ENCODE results near the gene GTF2A1L.
"Not testable (repeated sequence)": the region's sequence is repeated elsewhere in the genome, so short reads cannot be mapped to it uniquely, and the experiment has no call there.

The GTF2A1L gene

DNA sequence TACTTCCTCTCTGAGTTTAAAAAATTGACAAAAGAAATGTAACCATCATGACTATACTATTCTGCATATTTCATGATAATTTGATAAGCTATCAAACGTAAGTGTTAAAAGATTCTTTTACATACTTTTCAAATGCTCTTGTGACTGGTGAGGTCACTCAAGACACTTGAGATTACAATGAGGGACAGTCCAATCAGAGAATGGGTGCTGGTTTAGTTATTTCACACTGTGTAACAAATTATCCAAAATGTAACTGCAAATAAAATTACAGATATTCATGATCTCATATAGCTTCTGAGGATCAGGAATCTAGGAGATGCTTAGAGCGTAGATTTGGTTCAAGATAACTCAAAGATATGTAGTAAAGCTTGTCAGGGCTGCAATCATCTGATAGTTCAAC lies 4.4 kb upstream of the GTF2A1L start:
- DNase-seq: no peak

DNA sequence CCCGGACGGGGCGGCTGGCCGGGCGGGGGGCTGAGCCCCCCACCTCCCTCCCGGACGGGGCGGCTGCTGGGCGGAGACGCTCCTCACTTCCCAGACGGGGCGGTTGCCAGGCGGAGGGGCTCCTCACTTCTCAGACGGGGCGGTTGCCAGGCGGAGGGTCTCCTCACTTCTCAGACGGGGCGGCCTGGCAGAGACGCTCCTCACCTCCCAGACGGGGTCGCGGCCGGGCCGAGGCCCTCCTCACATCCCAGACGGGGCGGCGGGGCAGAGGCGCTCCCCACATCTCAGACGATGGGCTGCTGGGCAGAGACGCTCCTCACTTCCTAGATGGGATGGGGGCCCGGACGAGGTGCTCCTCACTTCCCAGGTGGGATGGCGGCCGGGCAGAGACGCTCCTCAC lies 3.1 kb upstream of the GTF2A1L start:
- not testable (repeated sequence) for DNase-seq

DNA sequence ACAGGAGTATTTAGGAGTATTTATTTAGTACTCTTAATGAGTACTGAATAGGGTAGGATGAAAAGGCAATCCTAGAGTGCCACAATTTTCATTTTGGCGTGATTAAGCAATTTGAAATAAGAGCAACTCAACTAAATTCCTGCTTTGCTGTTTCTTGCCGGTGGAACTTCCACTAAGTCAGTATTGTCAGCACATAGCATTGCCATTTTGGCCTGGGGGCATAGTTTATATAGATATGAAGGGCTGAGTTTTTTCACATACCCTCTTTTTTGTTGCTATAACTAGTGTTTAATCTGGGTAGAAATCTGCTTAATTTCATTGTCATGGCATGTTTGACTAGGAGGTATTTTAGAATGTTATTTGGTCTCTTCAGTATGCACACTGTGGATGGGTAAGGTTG lies 1.9 kb downstream of the GTF2A1L start:
- DNase-seq: no peak

DNA sequence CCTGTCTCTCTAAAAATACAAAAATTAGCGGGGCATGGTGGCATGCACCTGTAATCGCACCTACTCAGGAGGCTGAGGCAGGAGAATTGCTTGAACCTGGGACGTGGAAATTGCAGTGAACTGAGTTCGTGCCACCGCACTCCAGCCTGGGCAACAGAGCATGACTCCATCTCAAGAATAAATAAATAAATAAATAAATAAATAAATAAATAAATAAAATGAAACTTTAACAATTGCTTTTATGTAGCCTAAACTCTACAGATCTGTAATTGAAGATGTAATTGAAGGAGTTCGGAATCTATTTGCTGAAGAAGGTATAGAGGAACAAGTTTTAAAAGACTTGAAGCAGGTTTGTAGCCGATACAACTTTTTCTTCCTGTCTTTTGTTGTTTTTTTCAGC lies 2.9 kb downstream of the GTF2A1L start:
- DNase-seq: no peak

DNA sequence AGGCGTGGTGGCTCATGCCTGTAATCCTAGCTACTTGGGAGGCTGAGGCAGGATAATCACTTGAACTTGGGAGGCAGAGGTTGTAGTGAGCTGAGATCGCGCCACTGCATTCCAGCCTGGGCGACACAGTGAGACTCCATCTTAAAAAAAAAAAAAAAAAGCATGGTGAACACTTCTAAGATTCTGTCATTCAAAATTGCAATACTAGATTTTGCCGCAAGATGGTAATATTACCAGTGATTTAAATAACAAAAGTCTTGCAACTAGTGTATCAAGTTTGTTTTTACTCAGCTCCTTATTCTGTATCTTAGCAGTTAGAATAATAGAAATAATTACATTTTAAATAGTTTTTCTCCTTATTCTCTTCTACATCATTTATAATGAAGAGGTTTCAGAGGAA lies 5.0 kb downstream of the GTF2A1L start:
- not testable (repeated sequence) for DNase-seq

DNA sequence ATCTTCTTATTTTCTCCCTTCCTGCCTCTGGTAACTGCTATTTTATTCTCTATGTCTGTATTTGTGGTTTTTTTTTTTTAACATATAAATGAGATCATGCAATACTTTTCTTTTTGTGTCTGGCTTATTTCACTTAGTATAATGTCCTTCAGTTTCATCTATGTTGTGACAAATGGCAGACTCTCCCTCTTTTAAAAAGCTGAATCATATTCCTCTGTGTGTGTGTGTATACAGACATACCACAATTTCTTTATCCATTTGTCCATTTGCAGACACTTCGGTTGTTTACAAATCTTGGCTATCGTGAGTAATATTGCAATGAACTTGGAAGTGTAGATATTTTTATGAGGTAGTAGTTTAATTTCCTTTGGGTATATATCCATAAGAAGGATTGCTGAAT lies 7.0 kb downstream of the GTF2A1L start:
- DNase-seq: no peak

DNA sequence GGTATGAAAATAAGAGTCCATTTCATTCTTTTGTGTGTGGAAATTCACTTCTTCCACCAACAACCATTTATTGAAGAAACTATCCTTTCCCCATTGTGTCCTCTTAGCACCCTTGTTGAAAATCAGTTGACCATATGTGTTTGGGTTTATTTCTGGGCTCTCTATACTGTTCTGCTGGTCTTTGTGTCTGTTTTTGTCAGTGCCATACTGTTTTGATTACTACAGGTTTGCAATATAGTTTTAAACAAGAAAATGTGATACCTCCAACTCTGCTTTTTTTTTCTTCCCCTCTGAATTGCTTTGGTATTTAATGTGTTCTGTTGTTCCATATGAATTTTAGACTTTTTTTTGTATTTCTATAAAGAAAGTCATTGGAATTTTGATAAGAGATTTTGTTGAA lies 8.4 kb downstream of the GTF2A1L start:
- no peak for DNase-seq

DNA sequence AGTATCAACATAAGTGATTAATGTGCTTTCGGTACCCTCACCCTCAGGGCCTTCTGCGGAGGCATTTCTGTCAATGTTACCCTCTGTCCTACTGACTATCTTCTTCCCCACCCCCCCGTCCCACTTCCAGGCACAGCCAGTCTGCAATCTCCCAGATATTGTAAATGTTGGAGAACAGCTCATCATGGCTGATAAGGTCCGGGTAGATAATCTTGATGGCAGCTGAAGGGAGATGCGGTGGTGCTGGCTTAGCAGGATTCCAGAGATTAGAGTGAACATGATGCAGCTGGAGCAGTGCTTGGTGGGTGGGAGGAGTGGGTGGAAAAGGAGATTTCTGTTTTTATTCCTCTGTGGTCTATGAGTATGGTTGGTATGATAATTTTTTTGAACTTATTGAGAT lies 15.5 kb downstream of the GTF2A1L start:
- no peak for DNase-seq

DNA sequence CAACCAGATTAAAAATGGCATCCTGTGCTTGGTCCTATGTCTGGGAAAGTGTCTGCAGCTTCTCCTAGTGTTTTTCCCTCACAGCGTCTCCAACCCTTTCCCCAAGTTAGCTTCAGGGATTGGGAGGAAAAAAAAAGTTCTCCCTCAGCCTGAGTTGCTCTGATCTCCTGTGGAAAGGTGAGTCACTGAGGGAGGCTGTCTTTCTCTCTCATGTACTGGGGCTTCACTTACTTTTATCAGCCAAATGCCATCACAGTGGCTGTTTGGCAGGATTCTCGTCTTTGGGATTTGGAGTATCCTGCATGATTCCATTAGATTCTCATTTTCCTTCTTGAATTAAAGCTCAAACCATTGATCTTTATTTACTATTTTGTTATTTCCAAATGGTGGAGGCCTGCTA lies 18.1 kb downstream of the GTF2A1L start:
- DNase-seq: no peak

DNA sequence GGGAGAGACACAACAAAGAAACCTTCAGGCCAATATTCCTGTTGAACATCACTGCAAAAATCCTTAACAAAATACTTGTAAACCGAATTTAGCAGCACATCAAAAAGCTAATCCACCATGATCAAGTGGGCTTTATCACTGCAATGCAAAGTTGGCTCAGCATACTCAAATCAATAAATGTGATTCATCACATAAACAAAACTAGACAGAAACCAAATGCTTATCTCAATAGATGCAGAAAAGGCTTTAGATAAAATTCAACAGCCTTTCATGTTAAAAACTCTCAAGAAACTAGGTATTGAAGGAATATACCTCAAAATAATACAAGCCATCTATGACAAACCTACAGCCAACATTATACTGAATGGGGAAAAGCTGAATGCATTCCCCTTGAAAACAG lies 20.6 kb downstream of the GTF2A1L start:
- no peak for DNase-seq

DNA sequence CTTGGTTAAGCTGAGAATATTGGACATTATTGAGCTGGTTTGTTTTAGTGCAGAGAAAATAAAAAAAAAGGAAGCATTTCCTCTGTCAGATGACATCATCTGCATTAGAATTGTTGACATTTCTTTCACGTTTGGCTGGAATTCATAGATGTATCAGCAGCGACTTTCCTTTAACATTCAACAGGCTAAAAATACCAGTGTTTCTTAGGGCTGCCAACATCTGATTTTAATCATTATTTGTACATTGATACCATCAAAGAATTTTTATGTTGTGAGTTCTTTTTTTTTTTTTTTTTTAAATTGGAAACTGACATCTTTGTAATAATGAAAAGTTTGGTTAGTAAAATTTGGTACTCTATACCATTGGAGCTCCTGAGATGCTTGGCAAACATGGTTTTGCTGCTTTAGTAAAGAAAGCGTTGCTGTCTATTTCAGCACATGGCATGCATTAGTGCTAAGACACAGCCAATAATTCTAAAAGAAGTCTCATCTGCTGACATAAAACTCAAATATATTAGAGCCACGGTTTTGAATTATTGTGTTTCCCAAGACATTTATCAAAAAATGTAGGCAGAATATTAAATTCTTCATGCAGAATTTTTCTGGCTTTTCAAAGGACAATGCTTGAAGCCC lies 33.6 kb downstream of the GTF2A1L start:
- no peak for DNase-seq

DNA sequence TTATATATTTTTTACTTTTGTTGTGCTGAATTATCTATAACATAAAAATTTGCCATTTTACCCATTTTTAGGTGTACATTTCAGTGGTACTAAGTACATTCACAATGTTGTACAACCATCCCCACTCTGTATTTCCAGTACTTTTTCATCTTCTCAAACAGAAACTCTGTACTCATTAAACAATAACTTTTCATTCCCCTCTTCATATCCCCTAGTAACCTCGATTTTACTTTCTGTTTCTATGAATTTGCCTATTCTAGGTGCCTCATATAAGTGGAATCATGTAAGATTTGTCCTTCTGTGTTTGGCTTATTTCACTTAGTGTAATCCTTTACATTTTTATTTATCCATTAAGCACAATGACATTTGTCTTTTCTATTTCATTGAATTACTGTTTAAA lies 51.3 kb downstream of the GTF2A1L start:
- no peak for DNase-seq

DNA sequence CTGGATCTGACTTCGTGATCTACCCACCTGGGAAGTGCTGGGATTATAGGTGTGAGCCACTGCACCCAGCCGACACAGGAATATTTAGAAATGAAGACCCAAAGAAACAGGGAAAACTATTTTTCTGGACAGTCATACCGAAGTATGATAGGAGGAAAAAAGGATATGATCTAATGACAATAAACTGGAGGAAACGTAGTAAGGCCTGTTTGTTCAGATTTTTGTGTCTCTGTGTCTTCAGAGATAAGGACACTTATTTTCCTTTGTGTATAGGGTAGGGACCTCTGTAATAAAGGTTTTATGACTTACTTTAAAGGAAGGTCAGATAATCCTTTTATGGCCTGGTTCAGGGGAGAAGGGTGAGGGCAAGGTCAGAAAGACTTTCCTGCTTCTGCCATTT lies 55.9 kb downstream of the GTF2A1L start:
- no peak for DNase-seq

DNA sequence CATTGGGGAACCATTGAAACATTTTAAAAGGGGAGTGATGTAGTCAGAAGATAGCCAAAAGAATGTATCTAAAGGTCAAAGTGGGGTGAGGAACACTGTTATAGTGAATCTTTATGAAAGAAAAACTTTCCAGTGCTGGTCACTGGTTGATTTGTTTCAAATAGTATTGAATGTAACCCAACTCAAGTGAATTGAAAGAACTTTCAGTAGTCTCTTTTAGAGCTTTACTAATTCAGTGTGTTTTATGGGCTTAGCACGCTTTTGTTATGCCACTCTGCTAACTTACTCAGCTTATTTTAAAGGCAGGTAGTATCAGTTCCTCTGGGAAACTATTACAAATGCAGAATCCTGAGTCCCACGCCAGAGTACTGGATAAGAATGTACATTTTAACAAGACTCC lies 57.3 kb downstream of the GTF2A1L start:
- DNase-seq: no peak

DNA sequence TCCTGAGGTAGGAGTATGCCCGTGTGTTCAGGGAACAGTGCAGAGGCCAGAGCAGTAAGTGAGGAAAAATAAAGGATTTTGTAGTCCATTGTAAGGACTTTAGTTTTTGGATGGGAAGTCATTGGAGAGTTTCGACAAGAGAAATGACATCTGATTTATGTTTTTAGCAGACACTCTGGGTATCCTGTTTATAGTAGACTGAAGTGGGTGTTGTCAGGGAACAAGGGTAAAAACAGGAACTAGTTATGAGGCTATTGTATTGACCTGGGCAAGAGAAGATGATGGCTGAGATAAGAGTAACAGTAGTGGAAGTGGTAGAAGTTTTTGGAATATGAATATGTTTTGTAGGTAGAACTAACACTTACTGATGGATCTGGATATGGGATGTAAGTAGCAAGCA lies 59.8 kb downstream of the GTF2A1L start:
- DNase-seq: no peak

DNA sequence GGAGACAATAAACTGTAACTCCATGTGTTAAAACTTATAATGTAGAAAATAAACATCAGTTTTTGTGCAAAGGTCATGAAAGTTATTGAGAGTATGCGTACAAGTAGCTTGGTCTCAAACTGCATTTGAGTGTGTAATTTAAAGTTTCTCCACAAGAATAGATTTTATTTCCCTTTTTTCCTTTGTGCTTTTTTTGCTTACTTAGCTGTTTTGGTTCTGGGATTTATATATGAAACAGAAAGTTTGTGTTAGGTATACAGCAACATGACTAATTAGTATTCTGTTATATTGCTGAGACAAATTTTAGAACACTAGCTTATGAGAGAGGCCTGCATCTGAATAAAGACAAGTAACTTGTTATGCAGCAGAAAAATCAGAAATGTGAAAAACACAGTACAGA lies 67.5 kb downstream of the GTF2A1L start:
- DNase-seq: no peak

DNA sequence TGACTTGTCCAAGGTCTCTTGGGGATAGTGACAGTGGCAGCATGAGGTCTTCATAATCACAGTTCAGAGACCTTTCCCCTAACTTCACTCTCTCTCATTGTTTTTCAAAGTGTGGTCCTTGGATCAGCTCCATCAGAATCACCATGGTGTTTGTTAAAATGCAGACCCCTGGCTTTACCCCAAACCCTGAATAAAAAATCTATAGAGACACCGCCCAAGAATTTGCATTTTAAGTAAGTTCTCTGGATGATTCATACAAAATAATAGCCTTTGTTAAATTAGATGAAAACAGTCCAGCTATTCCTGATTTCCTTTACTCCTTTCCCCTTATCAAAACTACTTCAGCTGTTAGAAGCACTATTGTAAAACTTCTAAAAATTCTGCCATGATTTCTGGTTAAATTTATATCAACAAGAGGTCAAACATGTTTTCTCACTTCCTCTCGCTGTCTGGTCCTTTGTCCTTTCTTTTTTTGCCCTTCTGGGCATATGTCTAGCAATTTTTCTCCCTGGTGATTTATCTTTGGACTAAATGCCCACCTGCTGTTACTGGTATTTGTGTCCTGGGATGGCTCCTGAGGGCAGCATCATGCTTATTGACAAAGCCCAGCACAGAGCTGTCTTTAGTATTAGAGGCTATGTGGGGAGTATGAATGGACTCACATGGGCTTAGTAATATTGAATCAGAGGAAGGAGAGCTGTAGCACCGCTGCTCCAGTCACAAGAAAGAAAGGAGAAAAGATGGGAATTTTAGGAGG lies 74.5 kb downstream of the GTF2A1L start:
- no peak for DNase-seq

DNA sequence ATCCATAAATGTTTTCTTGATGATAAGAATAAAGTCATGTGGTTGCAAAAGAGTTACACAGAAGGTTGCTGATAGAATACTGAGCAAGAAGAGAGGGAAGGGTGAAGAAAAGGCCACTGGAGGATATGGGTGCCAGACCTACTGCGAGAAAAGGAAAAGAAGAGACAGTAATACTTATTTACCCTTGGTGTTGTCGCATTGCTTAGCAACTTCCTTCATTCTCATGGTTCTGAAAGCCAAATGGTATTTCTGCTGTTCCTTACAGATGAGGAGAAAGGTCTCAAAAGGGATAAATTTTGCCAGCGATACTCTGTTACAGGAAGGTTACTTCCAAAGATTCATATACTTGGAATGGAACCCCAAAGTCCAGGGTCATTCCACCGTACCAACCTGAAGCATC lies 75.4 kb downstream of the GTF2A1L start:
- no peak for DNase-seq

DNA sequence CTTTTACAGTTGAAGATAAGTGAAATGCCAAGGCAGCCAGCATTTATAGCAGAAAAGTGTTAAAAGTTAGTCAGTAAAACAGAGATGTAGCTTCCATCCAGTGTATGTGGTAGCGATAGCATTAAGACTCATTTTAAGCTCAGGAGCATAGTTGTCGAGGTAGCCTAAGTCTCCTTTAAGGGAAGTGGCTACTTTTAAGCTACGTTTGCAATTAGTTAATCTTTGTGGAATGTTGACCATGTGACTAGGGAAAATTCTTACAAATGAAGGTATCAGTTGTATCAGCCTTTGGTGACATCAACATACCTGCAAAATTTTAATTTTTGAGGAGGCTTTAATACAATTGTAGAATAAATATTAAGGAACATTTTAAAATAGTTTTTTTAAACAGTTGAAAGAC lies 76.0 kb downstream of the GTF2A1L start:
- no peak for DNase-seq

DNA sequence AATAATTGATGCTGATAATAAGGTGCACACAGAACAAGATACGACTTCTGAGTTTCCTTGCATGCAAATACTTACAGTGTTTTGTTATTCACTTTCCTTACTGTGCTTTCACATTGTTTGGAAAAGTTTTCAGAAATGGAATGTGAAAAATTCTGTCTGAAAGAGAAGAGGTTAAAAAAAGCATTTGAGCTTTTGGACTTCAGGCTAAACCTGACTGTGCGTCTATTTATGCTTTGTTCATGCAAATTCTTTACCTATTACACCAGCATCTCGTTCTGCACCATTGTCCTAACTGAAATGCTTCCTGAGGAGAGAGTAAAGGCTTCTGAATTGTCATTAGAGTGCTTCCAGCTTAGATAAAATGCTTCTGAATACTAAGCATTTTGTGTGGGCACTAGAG lies 76.5 kb downstream of the GTF2A1L start:
- DNase-seq: no peak

DNA sequence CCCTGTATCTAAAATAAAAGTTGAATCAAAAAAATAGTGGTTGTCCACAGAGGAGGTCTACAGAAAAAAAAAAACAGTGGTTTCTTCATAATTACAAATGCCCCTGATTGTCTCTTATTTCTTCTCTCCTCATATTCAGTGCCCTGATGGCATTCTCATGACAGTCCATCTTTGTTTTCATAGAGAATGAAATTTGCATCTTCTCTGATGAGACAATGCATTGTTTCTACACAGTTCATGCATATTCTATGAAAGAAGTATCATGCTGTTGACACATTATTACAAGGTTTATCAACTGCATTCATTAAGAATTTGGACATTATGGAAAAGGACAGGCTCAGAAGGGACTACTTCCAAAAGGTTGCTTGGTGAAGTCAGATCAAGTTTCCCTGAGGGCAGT lies 78.3 kb downstream of the GTF2A1L start:
- no peak for DNase-seq

DNA sequence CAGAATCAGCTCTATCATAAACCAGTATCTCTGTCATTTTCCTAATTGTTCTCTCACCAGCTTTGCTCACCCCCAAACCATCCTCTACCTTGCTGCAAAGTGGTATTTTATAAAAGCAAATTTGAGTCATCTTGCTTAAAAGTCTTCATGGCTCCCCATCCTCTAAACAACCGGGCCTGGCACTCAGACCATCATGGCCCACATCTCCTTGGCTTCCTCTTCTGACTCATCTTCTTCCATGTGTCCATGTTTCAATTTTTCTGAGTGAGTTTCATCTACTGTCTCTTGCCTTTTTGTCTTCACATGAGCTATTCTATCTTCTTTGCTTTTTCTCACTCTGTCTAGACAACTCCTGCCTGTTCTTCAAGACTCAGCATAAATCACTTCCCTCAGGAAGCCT lies 79.2 kb downstream of the GTF2A1L start:
- DNase-seq: no peak

DNA sequence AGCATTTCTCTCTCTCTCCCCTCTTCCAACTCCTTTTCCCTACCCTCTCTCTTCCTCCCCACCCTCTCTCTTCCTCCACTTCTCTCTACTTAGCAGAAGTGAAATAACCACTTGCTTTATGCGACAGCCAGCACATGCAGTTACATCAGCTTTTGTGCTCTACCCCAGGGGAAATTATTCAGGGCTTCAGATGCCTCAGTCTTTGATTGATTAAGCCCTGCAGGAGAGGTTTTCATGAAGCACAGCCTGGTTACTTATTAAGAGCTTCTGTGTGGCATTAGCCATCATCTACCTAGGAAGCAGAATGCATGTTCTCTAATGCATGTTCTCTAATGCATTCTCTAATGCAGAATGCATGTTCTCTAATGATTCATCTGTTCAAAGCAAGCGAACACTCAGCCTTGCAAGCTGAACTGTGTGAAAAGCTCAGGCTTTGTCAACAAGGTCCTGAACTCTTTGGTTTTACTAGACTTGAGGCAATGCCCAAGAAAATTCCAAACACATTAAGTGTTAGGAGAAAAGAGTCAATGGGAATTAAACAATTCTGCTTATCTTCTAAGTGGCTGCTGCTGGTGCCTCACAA lies 81.8 kb downstream of the GTF2A1L start:
- peak; percentile 52 for DNase-seq

DNA sequence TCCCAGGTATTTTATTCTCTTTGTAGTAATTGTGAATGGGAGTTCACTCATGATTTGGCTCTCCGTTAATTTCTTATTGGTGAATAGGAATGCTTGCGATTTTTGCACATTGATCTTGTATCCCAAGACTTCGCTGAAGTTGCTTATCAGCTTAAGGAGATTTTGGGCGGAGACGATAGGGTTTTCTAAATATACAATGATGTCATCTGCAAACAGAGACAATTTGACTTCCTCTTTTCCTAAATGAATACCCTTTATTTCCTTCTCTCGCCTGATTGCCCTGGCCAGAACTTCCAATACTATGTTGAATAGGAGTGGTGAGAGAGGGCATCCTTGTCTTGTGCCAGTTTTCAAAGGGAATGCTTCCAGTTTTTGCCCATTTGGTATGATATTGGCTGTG lies 86.0 kb downstream of the GTF2A1L start:
- DNase-seq: not testable (repeated sequence)

DNA sequence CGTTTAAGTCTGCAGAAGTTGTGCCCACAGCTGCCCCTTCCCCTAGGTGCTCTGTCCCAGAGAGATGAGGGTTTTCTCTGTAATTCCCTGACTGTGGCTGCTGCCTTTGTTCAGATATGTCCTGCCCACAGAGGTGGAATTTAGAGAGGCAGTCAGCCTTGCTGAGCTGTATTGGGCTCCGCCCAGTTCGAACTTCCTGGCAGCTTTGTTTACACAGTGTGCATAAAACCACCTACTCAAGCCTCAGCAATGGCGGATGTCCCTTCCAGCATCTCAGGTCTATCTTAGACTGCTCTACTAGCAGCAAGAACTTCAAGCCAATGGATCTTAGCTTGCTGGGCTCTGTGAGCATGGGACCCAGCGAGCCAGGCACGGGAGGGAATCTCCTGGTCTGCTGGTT lies 89.8 kb downstream of the GTF2A1L start:
- no peak for DNase-seq

Measured in NCI-H1436 treated with DMSO at 0.1 percent for 48 hours (cell line).